ENCODE results near the gene LYSMD3.
"Not testable (repeated sequence)": the region's sequence is repeated elsewhere in the genome, so short reads cannot be mapped to it uniquely, and the experiment has no call there.

LYSMD3 gene
- 3.5 to 47.6 (median 26.7) reads per million in 18 experiments for total RNA-seq

DNA sequence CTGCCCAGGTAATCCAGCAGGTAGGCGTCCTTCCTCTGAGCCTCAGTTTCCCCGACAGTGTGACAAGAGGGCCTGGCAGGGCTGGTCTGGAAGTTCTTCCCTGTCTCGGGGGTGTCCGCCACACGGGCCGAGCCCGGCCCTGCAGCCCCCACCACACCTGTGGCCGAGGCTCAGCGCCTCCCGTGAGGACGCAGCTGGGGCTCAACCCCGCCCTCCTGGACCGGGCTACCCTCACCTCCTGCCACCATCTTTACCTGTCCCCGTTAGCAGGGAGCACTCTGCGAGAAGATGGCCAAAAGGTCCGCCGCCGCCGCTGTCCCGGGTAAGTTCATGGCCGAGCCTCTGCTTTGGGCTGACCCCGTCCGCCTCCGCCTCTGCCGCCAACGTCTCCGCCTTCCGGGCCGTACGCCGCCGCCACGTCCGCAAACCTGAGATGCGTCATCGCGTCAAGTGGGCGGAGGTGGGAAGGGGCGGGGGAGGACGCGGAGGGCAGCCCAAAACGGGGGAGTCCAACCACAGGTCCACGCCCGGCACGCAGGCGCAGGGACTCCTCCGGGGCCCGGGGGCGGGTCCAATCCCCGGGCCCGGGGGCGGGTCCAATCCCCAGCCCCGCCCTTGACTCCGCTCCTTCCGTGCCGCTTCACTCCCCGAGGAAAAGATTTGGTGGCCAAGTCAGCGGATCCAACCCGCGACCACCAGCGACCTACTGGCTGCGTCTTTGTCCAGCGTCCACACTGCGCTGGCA lies at the start of gene LYSMD3:
Gene LYSMD3 (minus strand): TSS at position 391 of the 745 bp plus-strand sequence. CDS start 4,295 bp downstream, outside the sequence.
- peak; percentile 93 to 96 for DNase-seq

DNA sequence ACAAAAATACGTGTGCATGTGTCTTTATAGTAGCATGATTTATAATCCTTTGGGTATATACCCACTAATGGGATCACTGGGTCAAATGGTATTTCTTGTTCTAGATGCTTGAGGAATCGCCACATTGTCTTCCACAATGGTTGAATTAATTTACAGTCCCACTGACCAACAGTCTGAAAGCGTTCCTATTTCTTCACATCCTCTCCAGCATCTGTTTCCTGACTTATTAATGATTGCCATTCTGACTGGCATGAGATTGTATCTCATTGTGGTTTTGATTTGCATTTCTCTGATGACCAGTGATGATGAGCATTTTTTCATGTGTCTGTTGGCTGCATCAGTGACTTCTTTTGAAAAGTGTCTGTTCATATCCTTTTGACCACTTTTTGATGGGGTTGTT lies 47.2 kb upstream of the LYSMD3 start:
- DNase-seq = not testable (repeated sequence)

DNA sequence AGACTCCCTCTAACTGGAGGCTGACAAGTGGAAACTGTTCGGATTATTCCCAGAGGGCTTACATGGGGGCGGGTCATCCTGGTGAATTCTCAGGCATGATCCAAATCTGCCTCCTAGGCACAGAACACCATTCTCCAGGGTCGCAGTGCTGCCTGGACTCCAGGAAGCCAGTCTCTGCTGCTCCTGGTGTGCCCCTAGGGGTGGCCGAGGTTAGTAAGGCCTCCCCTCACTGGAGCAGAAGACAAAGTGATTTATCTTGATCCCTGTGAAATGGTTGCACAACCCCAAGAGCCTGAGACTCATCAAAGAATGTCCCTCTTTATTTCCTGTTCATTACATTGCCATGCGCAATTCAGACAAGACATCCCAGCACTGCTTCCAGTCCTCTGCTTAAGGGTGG lies 46.3 kb upstream of the LYSMD3 start:
- DNase-seq = no peak

DNA sequence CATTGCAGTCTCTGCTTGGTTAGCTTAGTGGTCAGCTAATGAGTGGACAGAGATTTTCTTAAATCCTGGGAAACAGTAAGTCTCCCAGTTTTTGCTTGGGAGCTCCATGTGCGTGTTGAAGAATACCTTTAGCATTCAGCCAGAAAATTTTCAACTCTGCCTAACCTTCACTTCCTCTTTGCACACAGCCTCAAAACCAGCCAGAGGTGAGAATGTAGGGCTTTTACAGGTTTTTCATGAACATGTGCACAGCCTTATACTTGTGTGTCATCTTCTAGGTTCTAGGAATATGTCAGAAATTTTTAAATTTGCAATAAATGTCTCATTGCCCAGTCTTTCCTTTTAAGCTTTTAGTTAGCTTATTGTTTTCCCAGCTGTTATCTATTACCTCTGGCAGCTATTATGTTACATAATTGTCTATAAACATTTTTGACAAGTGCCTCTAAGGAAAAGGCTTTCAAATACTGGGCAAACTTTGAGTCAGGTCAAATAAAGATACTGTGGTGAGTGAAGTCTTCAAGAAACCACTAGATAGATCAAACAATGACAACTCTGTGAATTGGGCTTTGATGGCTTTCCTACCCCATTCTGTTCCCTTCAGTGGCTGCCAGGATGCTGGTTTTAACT lies 41.9 kb upstream of the LYSMD3 start:
- no peak for DNase-seq

DNA sequence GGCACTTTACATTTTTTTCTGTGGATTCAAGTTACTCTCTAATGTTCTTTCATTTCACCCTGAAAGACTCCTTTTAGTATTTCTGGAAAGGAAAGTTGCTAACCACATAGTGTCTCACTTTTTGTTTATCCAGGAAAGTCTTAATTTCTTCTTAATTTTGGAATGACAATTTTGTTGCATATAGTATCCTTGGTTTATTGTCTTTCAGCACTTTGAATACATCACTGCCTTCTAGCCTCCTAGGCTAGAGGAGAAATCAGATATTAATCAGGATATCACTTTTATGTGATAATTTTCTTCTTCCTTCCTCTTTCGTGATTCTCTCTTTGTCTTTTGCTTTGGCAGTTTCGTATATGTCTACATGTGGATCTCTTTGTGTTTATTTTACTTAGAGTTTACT lies 40.6 kb upstream of the LYSMD3 start:
- no peak for DNase-seq

DNA sequence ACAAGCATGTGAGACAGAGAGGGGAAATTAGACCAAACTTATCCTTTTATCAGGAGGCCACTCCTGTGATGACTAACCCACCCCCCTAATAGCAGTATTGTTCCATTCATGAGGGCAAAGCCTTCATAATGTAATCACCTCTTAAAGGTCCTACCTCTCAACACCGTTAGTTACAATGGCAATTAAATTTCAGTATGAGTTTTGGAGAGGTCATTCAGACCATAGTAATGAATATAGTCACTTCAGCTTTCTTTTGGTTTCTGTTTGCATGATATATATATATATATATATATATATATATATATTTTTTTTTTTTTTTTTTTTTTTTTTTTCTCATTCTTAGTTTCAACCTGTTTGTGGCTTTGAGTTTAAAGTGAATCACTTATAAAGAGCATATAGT lies 39.7 kb upstream of the LYSMD3 start:
- DNase-seq = no peak

DNA sequence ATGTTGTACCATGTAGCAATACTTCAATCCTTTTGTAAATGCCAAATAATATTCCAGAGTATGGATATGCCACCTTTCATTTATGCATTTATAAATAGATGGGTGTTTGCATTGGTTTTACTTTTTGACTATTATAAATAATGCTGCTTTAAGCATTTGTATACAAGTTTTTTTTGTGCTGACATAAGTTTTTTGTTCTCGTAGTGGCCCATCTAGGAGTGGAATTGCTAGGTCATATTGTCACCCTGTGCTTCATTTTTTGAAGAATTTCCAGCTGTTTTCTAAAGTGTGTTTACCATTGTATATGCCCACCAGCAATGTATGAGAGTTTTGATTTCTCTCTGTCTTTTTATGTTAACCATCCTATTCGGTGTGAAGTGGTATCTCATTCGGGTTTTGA lies 36.1 kb upstream of the LYSMD3 start:
- no peak for DNase-seq

DNA sequence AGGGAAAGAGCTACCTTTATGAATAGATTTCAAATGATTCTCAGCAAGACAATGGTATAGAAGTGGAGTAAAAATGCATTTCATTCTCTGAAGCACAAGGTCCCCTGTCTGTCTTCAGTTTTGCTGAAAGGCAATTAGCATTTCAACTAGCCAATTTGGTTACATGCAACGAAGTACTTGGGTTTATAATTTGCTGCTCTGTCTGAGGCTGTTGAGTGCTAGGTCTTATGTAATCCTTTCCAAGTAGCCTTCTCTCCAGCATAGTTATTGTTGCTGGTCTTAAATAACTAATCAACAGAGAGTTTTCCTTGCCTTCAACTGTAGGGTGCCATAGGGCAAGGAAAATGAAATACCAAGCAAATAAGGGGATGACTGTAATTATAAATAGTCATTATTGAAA lies 33.7 kb upstream of the LYSMD3 start:
- no peak for DNase-seq

DNA sequence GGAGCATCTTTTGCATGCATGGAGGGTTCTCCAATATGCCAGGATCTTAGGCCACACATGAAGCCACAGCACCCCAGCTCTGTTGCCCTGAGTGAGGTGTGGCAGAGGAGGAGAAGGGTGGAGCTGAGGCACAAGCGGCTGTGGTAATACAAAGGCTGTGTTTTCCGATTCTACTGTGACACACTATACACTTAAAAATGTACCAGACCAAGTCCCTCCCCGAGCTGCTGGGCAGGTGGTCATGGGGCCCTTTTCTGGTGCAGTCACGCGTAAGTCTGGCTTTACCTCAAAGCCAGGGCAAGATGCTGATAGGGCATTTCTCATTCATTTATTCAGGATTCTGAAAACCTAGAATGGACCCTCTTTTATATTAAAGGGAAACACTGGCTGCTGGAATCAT lies 33.0 kb upstream of the LYSMD3 start:
- DNase-seq = no peak

DNA sequence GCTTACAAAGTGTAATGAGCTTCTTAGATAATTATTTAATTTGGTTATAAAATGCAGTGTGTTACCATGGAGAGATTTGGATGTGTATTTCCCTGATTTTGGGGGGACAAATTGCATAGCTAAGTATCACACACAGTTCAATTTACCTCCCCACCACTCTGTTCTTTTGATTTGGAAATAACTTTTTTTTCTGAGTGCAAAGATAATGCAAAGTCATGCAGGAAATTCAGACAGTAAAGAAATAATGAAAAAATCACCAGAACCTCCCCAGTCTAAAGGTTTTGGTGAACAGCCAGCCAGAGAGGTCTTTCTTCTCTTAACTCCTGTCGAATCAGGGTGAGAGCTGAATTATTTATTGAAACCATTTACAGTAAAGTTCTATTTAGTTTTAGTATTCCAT lies 32.4 kb upstream of the LYSMD3 start:
- no peak for DNase-seq

DNA sequence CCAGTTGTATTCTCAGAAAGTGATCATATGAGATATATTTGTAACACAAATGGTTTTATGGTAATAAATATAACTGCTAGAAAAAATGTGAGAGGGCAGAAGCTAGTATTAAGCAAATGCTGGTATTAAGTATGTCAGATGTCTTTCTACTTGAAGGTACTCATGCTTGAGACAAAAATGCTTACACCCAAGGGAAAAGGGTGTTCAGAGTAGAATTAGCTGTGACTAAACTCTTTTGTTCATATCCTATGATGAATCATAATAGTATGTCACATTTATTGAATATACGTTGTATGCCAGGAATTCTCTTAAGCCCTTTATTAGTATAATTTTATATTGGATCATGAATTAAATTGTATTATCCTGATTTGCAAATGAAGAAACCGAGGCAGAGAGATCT lies 31.4 kb upstream of the LYSMD3 start:
- DNase-seq = no peak

DNA sequence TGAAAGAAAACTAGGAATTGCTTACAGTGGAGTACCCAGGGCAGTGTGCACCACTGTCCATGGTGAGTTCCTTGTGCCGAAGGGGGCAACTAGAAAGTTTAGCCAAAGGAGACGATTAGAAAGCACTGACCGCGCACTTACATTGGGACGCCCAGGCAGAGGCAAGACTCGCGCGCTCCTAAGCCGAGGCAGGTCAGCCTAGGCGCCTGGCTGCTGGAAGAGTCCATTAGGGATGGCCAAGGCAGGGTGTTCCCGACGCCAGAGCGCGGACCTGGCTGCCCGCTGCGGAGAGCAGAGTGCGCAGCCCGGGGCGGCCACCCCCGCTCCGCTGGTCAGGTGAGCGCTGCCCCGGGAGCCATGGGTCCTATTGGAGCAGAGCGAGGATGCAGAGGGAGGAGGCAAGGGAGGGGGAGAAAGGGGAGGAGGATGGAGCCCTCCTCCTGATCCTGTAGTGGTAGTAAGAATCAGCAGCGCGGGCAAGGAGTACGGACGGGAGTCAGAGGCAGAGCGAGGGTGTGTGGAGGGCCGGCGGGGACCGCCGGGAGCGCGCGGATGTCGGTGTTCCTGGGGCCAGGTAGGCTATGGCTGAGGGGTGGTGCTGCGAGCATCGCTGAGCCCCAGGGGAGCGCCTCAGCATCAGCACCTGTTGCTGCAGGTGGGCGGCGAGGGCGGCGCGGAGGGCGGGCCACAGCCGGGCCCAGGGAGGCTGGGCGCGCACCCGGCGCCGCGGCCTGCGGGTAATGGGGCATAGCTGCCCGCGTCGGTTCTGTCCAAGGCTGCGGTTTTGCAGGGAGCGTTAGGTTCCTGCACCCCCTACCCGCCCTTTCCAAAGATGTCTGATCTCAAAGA lies 29.2 kb upstream of the LYSMD3 start, which contains the start of gene ADGRV1:
Gene ADGRV1 (plus strand): TSS at position 454 of the 849 bp plus-strand sequence. CDS start 99 bp downstream, at position 553.
- DNase-seq = peak in 1 of 2 donors; percentile 6

DNA sequence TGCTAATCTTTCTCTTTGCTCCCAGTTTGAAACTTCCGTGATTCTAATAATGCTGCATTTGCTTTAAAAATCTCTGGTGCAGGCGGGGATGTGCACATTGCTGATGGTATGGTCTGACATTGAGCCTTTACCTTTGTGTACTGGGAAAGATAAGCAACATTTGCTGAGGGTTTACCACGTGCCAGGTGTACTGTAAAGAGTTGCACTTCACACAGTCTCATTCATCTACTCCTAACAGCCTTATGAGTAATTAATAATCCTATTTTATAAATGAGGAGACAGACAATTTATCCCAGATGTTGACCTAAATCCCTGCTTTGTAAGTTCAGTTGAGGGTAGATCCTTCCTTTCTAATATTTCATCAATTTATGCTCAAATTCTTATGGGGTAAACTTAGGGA lies 28.5 kb upstream of the LYSMD3 start:
- DNase-seq = no peak

DNA sequence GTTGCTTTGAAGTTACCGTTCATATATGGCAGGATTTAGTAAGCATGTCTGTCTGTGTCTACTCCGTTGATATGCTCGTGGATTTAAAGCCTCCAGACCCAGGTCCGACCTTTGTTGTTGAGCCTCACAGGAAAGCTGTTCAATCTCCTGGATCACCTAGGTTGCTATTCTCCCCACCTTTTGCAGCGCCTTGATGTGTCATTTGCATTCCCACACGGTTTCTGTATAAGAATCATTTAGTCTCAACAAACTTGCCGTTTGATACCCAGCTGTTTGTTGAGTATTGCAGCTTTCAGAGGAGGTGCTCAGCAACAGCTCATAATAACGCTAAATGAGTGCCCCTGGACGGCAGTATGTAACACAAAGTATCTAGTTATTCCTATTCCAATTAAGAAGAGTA lies 28.0 kb upstream of the LYSMD3 start:
- no peak for DNase-seq

DNA sequence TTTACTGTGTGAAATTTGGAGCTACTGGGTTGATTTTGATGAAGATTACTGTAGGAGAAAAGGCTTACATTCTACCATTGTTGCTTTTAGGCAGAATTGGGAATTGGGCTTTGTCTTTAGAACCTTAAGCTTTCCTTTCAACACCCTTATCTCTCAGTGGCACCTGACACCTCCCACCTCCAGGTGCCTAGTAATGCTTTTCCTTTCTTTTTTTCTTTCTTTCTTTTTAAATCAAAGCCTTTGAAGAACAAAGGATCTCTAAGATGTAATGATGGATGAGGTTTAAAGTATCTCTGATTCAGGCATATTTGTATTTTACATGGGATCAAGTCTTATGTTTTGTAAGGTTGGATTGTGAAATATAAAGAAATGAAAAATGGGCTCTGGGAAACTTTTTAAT lies 26.3 kb upstream of the LYSMD3 start:
- DNase-seq = no peak

DNA sequence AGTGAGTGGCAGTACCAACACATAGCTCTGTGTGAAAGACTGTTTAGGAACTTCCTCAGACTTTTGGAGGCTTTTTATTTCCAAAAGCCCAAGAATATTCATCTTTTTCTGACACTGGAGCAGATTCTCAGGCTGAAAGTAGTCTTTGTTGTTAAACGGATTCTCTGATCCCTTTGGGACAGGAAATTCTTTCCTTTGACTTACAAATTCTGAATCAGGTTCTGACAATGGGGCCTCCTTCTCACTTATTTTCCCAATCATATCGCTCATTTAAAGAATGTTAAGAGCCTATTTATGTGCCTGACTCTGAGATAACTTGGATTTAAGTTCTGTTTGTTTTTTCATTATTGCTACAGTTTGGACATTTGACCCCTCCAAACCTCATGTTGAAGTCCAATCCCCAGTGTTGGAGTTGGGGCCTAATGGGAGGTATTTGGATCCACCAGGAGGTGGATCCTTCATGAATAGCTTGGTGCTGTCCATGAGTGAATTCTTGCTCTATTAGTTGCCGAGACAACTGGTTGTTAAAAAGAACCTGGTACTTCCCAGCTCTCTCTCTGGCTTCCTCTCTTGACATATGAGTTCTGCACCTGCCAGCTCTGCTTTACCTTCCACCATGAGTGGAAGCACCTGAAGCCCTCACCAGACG lies 25.1 kb upstream of the LYSMD3 start:
- DNase-seq = no peak

DNA sequence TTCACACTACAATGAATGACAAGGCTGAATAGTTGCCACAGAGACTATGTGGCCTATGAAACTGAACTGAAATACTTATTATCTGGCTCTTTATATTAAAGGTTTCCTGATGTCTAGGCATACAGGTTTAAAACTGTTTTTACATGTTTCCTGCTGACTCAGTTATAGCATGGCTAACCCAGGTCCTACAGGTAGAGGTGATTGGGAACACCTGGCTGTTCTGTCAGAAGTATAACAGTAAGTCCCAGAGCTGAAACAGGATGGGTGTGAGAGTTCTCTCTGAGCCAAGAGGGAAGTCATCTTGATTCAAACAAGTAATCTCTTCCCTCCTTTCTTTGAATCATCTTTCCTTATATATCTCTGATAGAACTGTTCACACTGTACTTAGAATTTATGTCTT lies 24.3 kb upstream of the LYSMD3 start:
- no peak for DNase-seq

DNA sequence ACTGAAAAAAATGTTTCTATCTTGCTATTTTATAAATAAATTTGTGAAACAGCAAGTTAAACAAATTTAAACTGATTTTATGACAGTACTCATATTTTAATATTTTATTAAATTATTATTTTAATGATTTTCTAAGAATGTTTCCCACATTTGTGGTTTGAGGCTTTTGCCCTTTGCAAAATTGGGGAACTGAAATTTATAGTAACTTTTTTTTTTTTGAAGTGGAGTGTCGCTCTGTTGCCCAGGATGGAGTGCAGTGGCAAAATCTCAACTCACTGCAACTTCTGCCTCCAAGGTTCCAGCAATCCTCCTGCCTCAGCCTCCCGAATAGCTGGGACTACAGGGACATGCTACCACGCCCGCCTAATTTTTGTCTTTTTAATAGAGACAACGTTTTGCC lies 22.0 kb upstream of the LYSMD3 start:
- DNase-seq = no peak

DNA sequence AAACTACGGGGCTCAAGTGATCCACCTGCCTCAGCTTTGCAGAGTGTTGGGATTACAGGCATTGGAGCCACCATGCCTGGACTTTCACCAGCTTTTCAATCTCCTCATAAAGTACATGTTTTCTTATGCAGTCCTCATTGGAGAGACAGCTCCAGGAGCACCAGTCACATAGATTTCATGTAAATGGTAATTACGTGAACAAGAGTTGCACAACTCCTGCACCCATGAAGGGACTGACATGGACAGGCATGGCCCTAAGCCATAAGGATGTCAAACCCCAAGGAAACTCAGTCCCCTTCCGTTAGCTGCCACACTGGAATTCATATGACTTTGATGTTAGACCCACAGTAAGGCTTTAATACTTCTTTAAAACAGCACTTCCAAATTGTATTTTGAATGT lies 21.6 kb upstream of the LYSMD3 start:
- DNase-seq = peak in 1 of 2 donors; percentile 14

DNA sequence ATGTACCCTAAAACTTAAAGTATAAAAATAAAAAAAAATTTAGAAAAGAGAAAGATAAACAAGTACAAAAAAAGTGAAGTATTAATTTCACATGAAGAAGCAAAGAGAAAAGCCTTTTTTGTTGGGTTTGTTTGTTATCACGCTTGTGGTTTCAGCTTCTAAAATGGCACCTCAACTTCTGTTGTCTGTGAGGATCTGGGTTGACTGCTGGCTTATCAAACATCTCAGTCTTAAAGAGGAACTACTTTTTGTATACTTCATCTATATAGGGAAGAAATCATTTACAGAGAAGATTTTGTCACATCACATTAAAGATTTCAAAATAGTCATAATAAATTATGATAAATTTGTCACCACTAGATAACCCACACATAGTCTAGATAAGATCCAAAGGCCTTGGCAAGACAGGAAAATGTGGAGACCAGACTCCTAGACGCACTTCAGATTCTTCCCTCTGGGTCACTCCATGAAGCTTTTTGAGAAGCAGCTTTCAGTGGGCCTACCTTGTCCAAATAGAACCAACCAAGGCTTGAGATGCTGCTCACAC lies 20.4 kb upstream of the LYSMD3 start:
- no peak for DNase-seq

DNA sequence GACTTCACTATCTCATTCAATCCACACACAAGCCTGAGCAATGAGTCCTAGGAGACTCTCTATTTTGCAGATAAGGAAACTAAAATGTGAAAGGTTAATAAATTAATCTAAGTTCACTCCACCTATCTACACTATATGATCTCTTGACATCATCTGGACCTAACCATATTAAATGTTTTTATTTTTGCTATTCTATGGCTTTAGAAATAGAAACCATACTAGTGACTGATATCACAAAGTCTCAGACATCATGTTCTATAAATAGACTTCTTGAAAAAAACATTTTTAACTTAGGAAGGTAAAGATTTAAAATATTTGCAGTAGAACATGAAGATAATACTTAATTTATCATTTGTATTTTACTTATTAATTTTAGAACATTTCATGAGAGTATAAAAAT lies 19.8 kb upstream of the LYSMD3 start:
- no peak for DNase-seq

DNA sequence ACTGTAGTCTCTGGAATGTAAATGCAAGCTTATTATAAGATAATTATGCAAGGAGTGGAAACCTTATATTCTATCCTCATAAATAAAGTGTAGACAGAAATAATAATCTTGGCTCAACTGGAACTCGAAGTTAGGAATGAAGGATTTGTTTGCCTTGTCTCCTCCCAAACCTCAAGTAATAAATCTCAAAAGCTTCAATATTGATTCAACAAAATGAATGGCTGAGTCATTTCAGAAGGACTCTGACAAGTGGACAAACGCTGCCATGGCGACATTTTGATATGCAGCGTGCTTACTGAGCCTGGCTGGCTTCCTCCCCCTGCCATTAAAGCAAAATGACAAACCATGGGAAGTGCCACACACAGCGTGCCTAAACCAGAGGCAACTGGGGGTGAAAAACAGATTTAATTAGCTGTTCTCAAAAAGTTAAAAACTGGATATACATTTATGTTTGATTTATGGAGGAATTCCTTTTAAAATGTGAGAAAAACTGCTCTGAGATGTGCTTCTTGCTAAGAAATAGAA lies 18.7 kb upstream of the LYSMD3 start:
- no peak for DNase-seq

All from inflammatory macrophage (primary cell).